GM13977 (cell line): Measurements from ENCODE around the gene AAR2.

Source experiments
- DNase-seq: peaks from one replicate; pipeline ENCODE4 v3.0.0; 2012; ENCODE audit warnings: low spot score
- in situ Hi-C: fragments of 300-500 bp; cut with MboI; formaldehyde crosslinking; loops from one replicate; pipeline ENCODE4 v1.12.0; 2022; ENCODE audit warnings: low sequenced_read_pairs, low pct_unique_long_range_greater_than_20kb, mixed read lengths, inconsistent platforms; ENCODE audit not compliant: unreplicated experiment
- TF ChIP-seq, protein P1 (sequence below): IDR thresholded peaks from 2 replicates; pipeline ENCODE4 v1.5.1; 2012; ENCODE audit warnings: mild to moderate bottlenecking, control low read depth; ENCODE audit not compliant: insufficient read depth; ENCODE audit errors: extremely low read depth, missing control alignments

The AAR2 gene

DNA sequence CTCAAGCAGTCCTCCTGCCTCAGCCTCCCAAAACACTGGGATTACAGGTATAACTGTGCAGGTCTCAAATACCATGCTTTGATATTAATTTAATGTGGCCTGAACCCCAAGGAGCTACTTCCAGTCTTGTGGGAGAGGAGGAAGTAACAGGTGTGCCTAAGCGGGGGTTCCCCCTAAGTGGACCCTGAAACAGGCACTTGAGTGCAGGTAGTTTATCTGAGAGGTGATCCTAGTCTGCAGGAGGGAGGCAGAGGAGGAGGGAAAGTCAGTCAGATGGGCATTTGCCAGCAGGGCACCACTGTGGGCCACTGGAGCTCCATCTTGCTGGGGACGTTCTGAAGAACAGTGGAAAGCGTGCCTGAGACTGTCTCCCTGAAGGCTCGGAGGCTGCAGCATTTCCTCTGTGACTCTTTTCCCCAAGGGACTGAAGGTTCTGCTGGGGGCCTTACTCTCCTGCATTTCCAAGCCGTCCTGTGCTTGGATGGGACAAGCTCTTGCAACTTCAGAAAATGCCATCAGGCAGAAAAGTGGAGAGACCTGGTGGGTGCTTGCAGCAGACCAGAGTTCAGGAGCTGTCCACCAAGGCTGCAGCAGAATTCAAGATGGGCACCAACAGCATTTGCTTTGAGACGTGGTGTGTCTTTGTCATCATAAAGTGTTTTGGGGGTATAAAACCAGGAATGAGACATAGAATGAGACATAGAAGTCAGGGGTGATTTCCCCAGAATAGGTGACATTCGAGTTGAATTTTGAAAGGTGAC lies 65.3 kb downstream of the AAR2 start:
- in situ Hi-C loops = no loop called here
- TF ChIP-seq, protein P1, sequence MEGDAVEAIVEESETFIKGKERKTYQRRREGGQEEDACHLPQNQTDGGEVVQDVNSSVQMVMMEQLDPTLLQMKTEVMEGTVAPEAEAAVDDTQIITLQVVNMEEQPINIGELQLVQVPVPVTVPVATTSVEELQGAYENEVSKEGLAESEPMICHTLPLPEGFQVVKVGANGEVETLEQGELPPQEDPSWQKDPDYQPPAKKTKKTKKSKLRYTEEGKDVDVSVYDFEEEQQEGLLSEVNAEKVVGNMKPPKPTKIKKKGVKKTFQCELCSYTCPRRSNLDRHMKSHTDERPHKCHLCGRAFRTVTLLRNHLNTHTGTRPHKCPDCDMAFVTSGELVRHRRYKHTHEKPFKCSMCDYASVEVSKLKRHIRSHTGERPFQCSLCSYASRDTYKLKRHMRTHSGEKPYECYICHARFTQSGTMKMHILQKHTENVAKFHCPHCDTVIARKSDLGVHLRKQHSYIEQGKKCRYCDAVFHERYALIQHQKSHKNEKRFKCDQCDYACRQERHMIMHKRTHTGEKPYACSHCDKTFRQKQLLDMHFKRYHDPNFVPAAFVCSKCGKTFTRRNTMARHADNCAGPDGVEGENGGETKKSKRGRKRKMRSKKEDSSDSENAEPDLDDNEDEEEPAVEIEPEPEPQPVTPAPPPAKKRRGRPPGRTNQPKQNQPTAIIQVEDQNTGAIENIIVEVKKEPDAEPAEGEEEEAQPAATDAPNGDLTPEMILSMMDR = no peak
- no peak for DNase-seq

DNA sequence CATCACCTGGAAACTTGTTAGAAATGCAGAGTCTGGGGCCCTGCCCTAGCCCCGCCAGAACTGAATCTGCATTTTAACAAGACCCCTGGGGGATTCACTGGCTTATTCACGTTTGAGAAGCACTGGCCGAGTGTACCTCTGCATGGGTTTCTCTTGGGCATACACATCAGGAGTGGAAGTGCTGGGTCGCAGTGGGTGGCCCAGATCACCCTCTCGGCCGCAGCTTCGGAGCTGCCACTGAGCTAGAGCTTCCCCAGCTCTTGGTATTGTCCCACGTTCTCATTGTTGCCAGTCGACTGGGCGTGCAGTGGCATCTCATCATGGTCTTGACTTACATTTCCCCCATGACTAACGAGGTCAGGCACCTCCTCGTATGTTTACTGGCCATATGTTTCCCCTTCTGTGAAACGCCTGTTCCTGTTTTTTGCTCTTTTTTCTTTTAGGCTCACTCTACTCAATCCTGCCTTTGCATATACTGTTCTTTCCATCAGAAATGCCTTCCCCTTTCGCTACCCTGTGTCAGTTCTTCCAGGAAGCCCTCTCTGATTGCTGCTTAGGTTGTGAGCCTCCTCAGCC lies 66.8 kb downstream of the AAR2 start:
- DNase-seq = no peak
- in situ Hi-C loops = no loop called here
- TF ChIP-seq, protein P1 = no peak

DNA sequence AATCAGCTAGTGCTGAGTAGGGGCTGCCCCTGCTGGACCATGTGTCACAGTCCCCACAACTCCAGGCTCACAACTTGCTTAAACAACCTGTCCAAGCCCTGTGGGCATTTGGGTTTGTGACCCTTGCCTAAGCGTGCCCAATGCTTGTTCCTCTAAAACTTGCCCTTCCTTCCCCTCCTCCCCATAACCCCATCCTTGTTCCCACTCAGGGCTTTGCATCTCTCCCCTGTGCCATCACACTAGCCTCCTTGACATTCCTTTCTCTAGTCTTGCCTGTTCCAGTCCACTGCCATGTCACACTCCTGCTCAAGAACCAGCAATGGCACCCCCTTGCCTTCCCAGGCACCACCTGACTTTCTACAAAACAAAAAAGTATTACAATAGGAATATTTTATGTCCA lies 67.6 kb downstream of the AAR2 start:
- in situ Hi-C loops = no loop called here
- DNase-seq = no peak
- TF ChIP-seq, protein P1 = no peak

DNA sequence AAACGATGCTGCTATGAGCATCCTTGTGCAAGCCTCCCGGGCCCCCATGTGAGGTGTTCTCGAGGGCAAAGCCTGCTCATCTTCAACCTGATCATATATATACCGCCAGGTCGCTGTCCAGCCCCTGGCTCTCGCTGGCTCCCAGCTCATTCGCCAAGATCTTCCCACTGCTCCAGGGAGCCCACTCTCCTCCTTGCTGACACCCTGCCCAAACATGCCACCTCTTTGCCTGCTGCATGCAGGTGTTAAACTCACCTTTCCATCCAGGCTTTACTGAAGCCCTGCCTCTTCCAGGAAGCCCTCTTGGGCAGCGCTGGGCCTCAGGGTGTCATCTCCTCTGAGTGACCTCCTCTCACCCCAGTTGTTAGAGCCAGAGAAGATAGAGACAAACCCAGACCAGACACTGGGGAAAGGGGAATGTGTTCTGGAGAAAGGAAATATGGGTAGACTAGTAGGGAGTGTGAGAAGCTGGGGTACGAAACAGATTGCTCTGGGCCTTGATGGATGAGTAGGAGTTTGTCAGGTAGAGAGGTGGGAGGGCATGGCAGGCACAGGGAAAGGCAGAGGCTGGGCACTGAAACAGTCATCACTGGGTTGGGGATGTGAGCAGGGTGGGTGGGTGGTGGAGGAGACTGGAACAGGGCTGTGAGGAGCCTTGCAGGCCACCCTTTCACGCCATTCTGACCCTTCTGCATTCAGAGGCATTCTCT lies 68.7 kb downstream of the AAR2 start:
- DNase-seq = no peak
- in situ Hi-C loops = no loop called here
- TF ChIP-seq, protein P1 = no peak

DNA sequence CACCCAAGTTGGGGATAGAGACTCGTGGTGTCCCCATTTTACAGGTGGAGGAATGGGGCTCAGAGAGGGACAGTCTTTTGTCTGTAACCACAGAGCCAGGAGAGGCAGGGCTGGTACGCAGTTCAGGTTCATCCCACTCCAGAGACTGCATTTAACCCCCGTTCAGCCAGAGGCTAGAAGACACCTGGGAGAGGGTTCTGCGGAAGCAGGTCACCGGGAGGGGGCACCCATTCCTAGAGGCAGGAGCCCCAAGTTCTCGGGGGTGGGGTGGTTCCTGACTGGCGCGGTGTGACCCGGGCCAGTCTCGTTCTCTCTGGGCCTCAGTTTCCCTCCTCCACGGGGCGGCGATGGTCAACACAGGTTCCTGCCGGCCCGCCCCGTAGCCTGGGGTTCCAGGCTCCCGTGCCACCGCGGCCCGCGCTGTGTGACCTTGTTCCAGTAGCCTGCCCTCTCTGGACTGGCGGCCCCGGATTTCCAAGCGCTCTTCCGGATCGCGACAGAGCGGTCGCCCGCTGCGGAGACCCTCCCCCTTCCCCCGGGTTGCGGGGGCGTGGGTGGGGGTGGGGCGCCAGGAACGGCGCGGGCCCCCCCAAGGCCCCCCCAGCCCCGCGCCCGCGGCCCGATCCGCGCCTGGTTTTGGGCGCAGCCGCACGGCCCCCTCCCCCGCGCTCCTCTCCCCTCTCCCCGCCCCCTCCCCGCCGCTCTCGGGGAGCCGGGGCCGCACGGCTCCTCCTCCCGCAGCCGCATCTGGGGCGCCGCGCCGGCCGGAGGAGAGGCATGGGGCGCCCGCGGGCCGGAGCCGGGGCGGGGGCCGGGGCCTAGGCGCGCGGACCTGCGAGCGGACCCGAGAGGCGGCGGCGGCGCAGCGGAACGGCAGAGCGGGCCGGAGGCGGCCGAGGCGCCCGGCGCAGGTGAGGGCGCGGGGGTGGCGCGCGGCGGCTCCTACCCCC lies 69.6 kb downstream of the AAR2 start, which contains the start of gene DLGAP4:
DLGAP4 (plus strand) TSS at position 738 of the 950 bp plus-strand sequence. CDS start 125,379 bp downstream, outside the sequence.
- TF ChIP-seq, protein P1 = no peak
- no peak for DNase-seq
- in situ Hi-C loops = no loop called here
